ENCODE results near the gene CXCR6. TPM values are rescaled to one million over a fixed set of nuclear protein-coding genes. Genes with fewer than 3 reads are reported as not detected.

The CXCR6 gene
- total RNA-seq, 1 donor from 2014 or later = not detected

GRCh38 chr3:45938043-45938435, 5.2 kb upstream of the CXCR6 start:
- no peak overlapping the region for H3K4me2 ChIP-seq
- no peak overlapping the region for H3K9ac ChIP-seq
- H3F3A ChIP-seq (ENCODE audit: low read depth) = no peaks in the 10 kb centered on the region
- no peak overlapping the region for H3K27ac ChIP-seq
- no peak overlapping the region for H2AFZ ChIP-seq (replicated peaks)
- no peaks in the 10 kb centered on the region for H3K79me2 ChIP-seq (ENCODE audit: low read depth)
- no peaks in the 10 kb centered on the region for H3K9me3 ChIP-seq (ENCODE audit: low read depth)
- no peak for TF ChIP-seq EZH2phosphoT487 (IDR thresholded peaks at IDR 0.05)
- no peak for TF ChIP-seq EZH2 (IDR thresholded peaks at IDR 0.05)
- TF ChIP-seq CTCF (IDR thresholded peaks at IDR 0.05) = no peak
- Mint-ChIP-seq H3K4me3 (no peak overlapping the region), H3K27ac (no peak overlapping the region), H3K4me1 (peaks cover 3% of the 10 kb centered on the region), H3K36me3 (peaks cover 18% of the 10 kb centered on the region), H3K27me3 (ENCODE audit: insufficient read depth, low read depth) (no peaks in the 10 kb centered on the region), H3K9me3 (no peaks in the 10 kb centered on the region)
- no peaks in the 10 kb centered on the region for H3K27me3 ChIP-seq
- DNase-seq (ENCODE audit: low spot score) = no peak
- H3K4me1 ChIP-seq = no peaks in the 10 kb centered on the region
- H3K4me3 ChIP-seq = no peak overlapping the region
- H4K20me1 ChIP-seq (ENCODE audit: low read depth) = no peaks in the 10 kb centered on the region
- peaks cover 6% of the 10 kb centered on the region for H3K36me3 ChIP-seq

- H2AFZ ChIP-seq (replicated peaks) = no peak overlapping the region
- peaks cover 3% of the 10 kb centered on the region for H3K4me1 Mint-ChIP-seq
- no peak overlapping the region for H3K27ac Mint-ChIP-seq
- no peak overlapping the region for H3K9ac ChIP-seq
- no peaks in the 10 kb centered on the region for H3K27me3 Mint-ChIP-seq (ENCODE audit: insufficient read depth, low read depth)
- H3K36me3 Mint-ChIP-seq = peaks cover 14% of the 10 kb centered on the region
- H3F3A ChIP-seq (ENCODE audit: low read depth) = no peaks in the 10 kb centered on the region
- H3K4me3 Mint-ChIP-seq = no peak overlapping the region
- H3K27me3 ChIP-seq = no peaks in the 10 kb centered on the region
- peak; percentile 86 for DNase-seq (ENCODE audit: low spot score)
- no peaks in the 10 kb centered on the region for H3K79me2 ChIP-seq (ENCODE audit: low read depth)
- TF ChIP-seq CTCF (IDR thresholded peaks at IDR 0.05) (peak; percentile 84), EZH2 (IDR thresholded peaks at IDR 0.05) (no peak), EZH2phosphoT487 (IDR thresholded peaks at IDR 0.05) (no peak)
- H3K9me3 Mint-ChIP-seq = no peaks in the 10 kb centered on the region
- H3K27ac ChIP-seq = no peak overlapping the region
- no peak overlapping the region for H3K4me2 ChIP-seq
- H3K4me1 ChIP-seq = no peaks in the 10 kb centered on the region
- no peaks in the 10 kb centered on the region for H4K20me1 ChIP-seq (ENCODE audit: low read depth)
- no peak overlapping the region for H3K4me3 ChIP-seq
- no peaks in the 10 kb centered on the region for H3K9me3 ChIP-seq (ENCODE audit: low read depth)
- H3K36me3 ChIP-seq = no peaks in the 10 kb centered on the region
These were observed 4.4 kb upstream of the CXCR6 start for GRCh38 chr3:45938864-45939263.

GRCh38 chr3:45939341-45939771, 3.9 kb upstream of the CXCR6 start:
- Histone ChIP-seq H3K36me3 (no peaks in the 10 kb centered on the region), H3K4me2 (no peak overlapping the region), H3K4me3 (no peak overlapping the region), H4K20me1 (ENCODE audit: low read depth) (no peaks in the 10 kb centered on the region), H3F3A (ENCODE audit: low read depth) (no peaks in the 10 kb centered on the region), H3K9me3 (ENCODE audit: low read depth) (no peaks in the 10 kb centered on the region), H3K4me1 (no peaks in the 10 kb centered on the region), H2AFZ (replicated peaks) (no peak overlapping the region), H3K79me2 (ENCODE audit: low read depth) (no peaks in the 10 kb centered on the region), H3K9ac (no peak overlapping the region), H3K27ac (no peak overlapping the region), H3K27me3 (no peaks in the 10 kb centered on the region)
- Mint-ChIP-seq H3K36me3 (peaks cover 10% of the 10 kb centered on the region), H3K4me3 (no peak overlapping the region), H3K27me3 (ENCODE audit: insufficient read depth, low read depth) (no peaks in the 10 kb centered on the region), H3K4me1 (peaks cover 3% of the 10 kb centered on the region), H3K9me3 (no peaks in the 10 kb centered on the region), H3K27ac (no peak overlapping the region)
- TF ChIP-seq EZH2 (IDR thresholded peaks at IDR 0.05) = no peak
- no peak for TF ChIP-seq CTCF (IDR thresholded peaks at IDR 0.05)
- no peak for TF ChIP-seq EZH2phosphoT487 (IDR thresholded peaks at IDR 0.05)
- peak; percentile 25 for DNase-seq (ENCODE audit: low spot score)
